Right kidney (tissue), 1 donor: ENCODE measurements around the gene SF1.
A peak's percentile ranks its signal among the peaks of the same experiment; 100 is the strongest.

ENCODE experiments used
- DNase-seq: peaks from one replicate; pipeline ENCODE4 v3.0.0-alpha.2; 2016

The SF1 gene

GRCh38 chr11:64723907-64724862 lies 54.2 kb downstream of the SF1 start:
- no peak for DNase-seq

DNA sequence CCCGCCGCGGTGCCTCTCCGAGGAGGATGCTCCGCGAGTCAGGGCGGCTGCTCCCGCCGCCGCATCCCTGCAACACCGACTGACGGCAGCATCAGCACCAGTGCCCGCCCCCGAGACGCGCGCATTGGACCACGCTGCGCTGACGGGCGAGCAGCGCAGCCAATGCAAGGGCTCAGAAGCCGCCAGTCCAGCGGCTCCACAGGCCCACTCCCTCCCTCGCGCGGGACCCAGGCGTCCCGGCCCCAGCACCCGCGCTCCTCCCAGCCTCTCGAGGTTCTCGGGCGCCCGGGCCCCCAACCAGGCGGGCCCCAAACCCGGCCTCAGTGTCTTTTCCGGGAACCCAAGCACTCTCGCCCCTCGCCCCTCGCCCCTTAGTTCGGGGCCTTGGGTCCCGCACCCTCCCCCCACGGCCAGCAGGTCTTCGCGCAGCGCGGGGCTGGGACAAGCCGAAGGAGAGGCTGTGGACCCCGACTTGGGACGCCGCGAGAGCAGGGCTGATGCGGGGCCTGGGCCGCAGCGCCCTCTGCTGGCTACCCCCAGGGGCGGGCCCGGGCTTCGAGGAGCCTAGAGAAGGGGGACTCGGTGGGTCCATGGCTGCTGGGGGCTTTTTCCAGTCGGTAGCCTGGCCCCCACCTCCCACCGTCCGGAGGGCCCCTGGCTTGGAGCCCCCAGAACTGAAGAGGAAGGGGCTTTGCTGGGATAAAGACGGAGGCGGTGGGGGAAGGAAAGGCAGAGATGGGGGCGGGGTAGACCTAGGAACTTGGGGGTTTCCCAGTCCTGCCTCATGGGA lies 55.0 kb downstream of the SF1 start, which contains the start of gene NRXN2:
TSS of gene NRXN2 (minus strand) at position 81 of the 790 bp plus-strand sequence. CDS start 9,498 bp downstream, outside the sequence.
- peak; percentile 70 for DNase-seq

- no peak for DNase-seq
These were observed 55.9 kb downstream of the SF1 start for GRCh38 chr11:64722141-64723065.

DNA sequence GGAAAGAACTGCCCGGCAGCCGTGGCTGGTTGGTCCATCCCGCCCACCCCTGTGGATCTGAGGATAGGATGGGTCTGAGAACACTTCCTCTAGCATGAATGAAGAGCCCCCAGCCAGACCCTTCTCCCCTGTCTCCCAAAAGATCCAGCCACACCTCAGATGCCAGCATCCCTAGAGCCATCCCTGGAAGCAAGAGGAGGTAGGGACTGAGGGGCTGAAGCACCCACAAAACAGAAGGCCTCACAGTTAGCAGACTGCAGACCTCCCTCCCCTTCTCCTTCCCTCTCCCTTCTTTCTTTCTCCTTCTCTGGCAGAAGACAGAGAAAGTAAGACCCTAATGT lies 57.0 kb downstream of the SF1 start:
- no peak for DNase-seq

DNA sequence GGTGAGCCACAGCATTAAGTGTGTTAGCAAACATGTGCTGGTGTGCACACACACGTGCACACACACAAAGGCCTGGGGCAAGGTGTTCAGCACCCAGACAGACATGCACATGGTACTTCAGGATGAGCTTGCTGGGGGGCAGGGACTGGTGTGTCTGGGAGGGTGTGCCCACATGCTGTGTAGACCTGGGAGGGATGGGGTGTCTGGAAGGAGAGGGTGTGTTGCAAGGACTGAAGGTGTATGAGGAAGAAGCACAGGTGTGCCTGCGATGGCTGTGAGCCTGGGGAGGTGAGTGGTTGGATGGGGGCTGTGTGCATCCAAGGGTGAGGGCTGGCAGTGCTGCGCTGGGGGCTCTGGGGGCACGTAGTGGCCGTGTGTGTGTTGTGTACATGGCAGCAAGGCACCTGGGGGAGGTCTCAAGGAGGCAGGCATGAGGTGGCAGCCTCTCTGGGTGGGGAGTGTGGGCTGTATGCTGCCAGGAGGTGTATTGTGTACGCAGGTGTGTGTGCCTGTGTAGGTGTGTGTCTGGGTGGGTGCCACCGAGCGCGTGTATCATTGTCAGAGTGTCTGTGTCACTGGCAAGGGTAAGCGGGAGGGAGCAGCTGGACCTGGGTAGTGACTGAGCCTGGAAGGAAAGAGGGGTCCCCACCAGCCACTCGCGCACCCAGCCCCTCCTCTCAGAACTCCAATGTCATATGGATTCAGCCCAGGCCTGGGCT lies 57.5 kb downstream of the SF1 start:
- DNase-seq, result no peak

DNA sequence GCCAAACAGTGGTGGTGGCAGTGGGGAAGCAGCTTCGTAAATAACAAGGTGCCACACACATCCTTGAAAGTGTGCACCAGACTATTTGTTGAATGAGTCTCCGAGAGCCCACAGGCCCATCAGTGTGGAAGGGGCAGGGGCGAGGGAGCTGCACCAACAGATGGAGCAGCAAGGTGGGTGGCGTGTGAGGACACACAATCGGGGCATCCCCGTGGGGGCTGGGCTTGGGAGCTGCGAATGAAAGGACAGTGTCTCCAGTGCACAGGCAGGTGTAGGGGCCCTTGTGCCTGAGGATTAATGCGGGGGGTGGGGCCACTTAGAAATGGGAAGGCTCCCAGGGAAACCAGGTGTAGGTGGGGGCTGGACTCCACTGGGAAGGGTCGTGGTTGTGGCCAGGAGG lies 58.2 kb downstream of the SF1 start:
- DNase-seq, result no peak

- DNase-seq, result no peak
These were observed 58.9 kb downstream of the SF1 start for GRCh38 chr11:64719406-64719805.

- DNase-seq, result no peak
These were observed 59.6 kb downstream of the SF1 start for GRCh38 chr11:64718780-64719124.

GRCh38 chr11:64718084-64718779 lies 60.1 kb downstream of the SF1 start:
- no peak for DNase-seq

DNA sequence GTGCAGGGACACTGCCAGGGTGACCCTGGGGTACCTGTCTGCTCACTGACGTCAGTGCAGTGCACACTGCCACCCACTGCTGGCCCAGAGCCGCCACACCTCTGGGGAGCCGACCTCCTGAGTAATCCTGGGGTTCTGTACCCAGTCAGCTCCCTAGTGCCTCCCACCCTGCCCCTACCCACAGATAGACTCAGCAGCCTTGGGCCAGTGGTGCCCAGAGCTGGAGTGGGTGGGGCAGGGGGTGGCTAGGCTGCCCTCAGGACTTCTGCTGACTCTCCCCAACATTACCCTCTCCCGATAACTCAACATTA lies 61.1 kb downstream of the SF1 start:
- DNase-seq, result no peak

DNA sequence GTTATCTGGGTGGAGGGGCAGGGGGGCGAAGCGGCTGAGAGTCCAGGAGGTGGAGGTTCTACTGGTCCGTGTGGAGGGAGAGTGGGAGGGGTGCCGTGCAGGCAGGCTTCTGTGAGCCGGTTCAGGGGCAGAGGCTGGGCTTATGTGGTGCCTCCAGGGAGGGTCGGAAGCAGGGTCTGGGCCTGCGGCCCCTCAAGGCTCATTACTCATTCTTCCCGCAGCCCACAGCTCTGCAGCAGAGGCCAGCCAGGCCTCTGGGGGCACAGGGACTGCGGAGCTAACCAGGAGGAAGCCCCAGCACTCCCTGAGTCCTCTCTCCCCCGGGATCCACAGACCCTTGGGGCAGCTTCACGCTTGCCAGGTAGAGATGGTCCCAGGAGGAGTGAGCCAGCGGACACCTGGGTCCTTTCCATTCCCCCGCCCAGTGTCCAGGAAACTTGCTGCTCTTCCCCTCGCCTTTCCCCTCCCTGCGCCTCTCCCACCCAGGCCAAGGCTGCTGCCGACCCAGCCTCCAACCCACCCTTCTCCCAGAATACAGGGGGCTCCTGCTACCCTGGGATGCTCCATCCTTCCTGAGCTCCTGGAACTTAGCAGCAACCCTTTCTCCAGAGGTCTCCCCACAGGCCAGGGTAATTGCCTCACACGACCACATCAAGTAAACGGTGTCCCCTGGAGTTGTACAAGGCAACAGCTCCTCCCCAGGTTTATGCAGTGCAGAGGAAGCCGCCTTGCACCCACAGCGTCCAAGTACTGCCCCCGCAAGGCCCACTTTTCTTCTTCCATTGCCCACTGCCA lies 61.7 kb downstream of the SF1 start:
- no peak for DNase-seq

- no peak for DNase-seq
These were observed 62.4 kb downstream of the SF1 start for GRCh38 chr11:64715756-64716472.

GRCh38 chr11:64715110-64715509 lies 63.2 kb downstream of the SF1 start:
- no peak for DNase-seq

DNA sequence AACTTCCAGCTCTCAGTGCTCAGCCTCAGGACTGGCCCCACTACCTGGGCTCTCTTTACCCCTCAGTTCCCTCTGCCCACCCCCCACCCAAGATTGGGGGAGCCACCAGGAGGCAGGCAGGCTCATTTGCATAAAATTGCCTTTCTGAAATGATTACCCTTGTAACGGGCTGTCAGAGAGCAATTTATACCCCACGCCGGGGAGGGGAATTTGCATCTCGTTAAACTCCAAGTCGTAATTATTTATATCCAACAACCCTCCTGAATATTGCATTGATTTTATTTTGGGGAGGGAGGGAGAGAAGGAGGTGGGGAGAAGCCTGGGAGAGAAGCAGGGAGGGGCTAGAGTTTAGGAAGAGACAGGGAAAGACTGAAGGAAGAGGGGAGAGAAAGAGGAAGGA lies 63.7 kb downstream of the SF1 start:
- no peak for DNase-seq
